NCI-H146 treated with DMSO at 0.1 percent for 48 hours (cell line): ENCODE data around the gene APCDD1.
"Not testable (repeated sequence)": the region's sequence is repeated elsewhere in the genome, so short reads cannot be mapped to it uniquely, and the experiment has no call there.

Source experiments
- DNase-seq: peaks from one replicate; lab custom pipeline; 2025; ENCODE audit not compliant: unreplicated experiment; lab: John Stamatoyannopoulos, UW

APCDD1 gene

DNA sequence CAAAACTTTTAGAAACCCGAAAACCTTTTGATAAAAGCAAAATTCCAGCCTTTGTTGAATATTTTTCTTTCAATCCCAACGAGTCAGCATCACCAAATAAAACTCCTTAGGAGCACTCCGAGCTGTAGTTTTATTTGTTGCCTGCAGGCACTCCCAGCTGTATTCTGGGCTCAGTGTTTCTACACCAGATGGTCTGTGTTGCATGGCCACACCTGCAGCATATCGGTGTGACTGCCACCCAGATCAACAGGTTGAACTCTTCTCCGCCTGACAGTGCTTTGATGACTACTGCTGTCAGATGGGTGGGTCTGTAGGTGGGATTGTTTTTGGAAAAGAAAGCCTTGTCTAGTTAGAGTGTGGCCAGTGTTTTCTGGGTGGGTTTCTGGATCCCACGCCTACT, 32.7 kb downstream of the APCDD1 start:
- DNase-seq: no peak

DNA sequence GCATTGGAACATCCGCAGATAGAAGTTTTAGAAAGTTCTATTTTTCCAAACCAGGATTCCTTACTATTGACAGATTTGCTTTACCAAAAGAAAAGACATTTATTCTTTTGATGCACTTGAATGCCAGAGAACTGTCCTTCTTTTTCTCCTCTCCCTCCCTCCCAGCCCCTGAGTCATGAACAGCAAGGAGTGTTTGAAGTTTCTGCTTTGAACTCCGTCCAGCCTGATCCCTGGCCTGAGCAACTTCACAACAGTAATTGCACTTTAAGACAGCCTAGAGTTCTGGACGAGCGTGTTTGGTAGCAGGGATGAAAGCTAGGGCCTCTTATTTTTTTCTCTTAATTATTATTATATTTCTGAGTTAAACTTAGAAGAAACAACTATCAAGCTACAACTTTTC, 33.6 kb downstream of the APCDD1 start:
- no peak for DNase-seq

- DNase-seq: no peak
Measured at GRCh38 chr18:10490401-10491165, 36.1 kb downstream of the APCDD1 start.

- no peak for DNase-seq
Measured at GRCh38 chr18:10495936-10496335, 41.5 kb downstream of the APCDD1 start.

GRCh38 chr18:10497206-10497749, 42.8 kb downstream of the APCDD1 start:
- no peak for DNase-seq

DNA sequence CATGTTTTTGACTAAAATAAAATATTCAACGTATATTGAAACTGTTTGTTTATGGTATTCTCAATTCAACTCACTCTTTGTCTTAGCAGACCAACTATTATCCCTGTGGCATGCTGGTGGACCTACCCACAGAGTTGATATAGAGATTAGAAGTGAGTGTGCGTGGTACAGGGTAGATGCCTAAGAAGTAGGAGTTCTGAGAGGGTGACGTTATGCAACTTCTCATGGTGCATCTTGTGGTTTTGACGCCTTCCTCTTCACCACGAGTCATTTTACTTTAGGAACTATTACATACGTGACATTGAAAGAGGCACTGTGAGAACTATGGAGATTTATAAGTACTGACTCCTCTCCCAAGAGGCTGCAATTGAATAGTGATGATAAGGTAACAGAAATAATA, 44.8 kb downstream of the APCDD1 start:
- DNase-seq: no peak

- no peak for DNase-seq
Measured at GRCh38 chr18:10500038-10500437, 45.6 kb downstream of the APCDD1 start.

DNA sequence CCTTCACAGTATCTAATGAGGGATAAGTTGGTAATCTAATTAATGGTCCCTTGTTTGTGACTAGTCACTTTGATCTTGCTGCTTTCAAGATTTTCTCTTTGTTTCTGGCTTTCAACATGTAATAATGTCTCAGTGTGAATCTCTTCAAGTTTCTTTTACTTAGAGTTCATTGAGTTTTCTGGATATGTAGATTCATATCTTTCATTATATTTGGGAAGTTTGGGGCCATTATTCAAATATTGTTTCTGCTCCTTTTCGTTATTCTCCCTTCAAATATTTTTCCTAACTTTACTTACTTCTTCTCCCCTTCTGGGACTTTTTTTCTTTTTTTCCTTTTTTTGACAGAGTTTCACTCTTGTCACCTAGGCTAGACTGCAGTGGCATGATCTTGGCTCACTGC, 50.3 kb downstream of the APCDD1 start:
- DNase-seq: no peak

GRCh38 chr18:10505892-10506291, 51.5 kb downstream of the APCDD1 start:
- not testable (repeated sequence) for DNase-seq

GRCh38 chr18:10508591-10508990, 54.2 kb downstream of the APCDD1 start:
- no peak for DNase-seq

DNA sequence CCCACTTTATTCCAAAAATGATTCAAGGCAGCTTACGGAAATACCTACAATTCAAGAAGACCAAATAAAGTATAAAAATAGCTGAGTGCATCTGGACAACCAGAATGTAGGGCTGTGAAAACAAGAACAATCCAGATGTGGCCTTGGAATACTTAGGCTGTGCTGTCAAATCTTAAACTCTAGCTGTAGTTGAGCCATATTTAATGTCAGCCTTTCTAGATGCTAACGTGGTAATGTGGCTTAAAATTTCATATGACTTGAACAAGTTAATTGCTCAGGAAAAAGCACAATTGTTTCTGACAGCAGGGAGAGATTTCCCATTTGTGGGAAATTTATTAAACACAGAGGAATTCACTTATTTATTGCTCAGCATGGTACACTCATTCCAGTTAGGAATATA, 56.8 kb downstream of the APCDD1 start:
- no peak for DNase-seq

- DNase-seq: no peak
Measured at GRCh38 chr18:10514082-10514481, 59.6 kb downstream of the APCDD1 start.

DNA sequence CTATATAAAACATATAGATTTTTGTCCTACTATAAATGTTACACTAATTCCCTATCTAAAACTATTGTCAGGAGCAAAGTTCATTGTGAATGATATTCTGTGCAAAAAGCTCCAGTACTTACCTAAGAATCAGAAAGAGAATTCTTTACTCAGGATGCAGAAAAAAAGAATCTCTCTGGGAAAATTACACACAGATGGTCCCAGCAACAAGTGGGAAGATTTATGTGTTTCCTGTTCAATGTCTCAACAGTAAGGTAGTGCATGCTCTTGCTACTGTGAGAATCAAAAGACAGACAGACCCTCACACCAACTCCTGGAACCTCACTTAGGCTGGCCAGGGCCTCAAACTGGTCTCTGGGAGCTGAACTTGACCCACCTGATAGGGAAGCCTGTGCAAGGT, 60.2 kb downstream of the APCDD1 start:
- no peak for DNase-seq

GRCh38 chr18:10515456-10515855, 61.0 kb downstream of the APCDD1 start:
- DNase-seq: no peak

GRCh38 chr18:10516078-10516477, 61.6 kb downstream of the APCDD1 start:
- no peak for DNase-seq

DNA sequence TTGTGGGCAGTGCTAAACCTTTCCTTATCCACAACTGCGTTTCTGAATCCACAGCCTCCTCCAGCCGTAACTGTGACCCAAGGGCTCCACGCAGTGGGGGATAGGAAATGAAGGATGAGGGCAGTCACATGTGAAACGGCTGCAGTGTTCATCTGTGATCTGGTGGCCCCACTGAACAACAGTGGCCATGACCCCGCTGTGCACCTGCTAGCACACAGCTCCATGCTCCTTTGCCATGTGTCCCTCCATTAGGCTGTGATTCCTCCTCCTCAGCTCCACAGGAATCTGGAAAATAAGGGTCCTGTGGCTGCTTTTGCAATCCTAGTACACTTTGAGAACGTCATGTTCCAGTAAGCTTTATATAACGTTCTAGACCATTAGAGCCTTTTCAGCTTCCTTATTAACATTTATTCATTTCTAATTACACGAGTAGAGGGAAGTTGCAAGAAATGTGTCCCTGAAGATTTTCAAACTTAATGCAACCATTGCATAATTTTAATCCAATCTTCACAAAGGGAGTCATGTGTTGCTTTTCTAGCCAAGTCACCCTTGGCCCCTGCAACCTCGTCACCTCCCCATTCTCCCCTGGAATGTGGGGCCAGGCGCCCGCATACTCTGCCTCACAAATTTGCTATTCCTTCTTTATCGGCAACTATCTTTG, 64.3 kb downstream of the APCDD1 start:
- DNase-seq: peak; percentile 90

DNA sequence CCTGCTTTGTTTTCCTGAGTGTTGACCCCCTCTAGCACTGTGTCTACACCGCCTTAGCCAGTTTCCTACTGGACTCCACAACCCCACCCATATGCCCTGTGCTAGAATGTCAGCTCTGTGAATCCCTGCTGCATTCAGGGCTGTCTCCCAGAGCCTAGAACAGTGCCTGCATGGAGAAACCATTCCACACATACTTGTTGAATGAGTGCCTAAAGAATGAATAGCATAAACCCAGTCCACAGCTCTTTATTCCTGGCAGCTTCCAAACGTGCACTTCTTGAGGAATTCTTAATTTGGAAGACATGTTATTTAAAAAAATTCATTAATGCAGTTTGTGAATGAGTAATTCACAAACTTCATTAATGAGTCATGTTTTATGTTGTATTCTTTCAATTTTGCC, 64.9 kb downstream of the APCDD1 start:
- no peak for DNase-seq

GRCh38 chr18:10519999-10520935, 65.8 kb downstream of the APCDD1 start:
- peak; percentile 85 for DNase-seq

- no peak for DNase-seq
Measured at GRCh38 chr18:10521566-10521965, 67.1 kb downstream of the APCDD1 start.

DNA sequence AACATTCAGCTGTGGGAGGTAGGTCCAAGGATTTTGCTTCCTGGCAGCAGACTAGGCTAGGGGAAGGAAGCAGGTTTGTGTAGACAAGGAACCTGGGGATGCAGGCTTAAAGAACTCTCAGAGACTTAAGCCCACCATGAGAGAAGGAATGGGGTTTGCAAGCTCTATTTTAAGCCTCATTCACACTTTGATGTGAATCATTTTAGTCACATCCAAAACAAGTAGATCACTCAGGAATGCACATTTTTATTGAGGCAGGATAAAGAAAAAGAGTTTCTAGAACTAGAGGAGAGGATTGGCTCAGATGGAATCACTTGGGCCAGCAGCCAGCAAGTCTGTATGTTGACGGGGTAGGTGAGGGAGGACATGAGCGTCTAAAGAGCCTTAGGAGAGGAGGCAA, 68.1 kb downstream of the APCDD1 start:
- no peak for DNase-seq

- no peak for DNase-seq
Measured at GRCh38 chr18:10523544-10523943, 69.1 kb downstream of the APCDD1 start.
